NOMO-1 treated with dmso at 0.1 percent for 144 hours (cell line): Measurements from ENCODE around the gene PIP4K2A.
A peak's percentile ranks its signal among the peaks of the same experiment; 100 is the strongest.

Source experiments
- DNase-seq: peaks from one replicate; lab custom pipeline; 2025; ENCODE audit not compliant: unreplicated experiment; lab: John Stamatoyannopoulos, UW

Gene PIP4K2A

DNA sequence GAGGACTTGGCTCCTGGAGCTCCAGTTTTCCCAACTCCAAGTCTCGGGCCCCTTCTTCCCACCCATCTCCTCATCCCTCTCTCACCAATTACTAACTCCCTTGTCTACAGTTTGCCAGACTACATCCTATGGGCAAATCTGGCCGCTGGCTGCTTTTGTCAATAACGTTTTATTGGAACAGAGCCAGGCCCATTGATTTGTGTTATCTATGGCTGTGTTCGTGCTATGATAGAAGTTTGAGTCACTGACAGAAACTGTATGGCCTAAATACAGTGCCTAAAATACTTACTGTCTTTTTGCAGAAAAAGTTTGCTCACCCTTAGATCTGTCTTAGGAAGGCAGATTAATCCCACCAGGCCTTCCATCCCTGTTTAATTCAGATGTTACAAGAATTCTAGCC is 71.3 kb downstream of the PIP4K2A start:
- DNase-seq: no peak

GRCh38 chr10:22641743-22642142 is 72.6 kb downstream of the PIP4K2A start:
- no peak for DNase-seq

GRCh38 chr10:22640359-22640758 is 74.0 kb downstream of the PIP4K2A start:
- no peak for DNase-seq

DNA sequence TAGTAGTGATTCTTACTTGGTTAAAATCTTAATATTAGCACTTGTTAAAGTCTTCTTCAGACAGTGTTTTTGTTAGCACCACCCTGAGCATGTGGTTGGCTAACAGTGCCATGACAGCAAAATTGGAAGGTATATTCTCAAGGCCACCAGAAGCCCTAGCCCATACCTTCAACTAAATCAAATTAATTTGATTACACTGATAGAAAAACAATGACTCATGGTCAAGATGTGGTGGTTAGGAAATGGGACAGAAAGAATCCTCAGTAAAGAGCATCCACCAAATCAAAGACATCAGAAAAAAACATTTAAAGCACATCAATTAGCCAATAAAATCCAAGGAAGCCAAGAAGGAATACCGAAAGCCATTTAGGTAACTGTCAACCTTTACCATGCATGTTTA is 75.5 kb downstream of the PIP4K2A start:
- DNase-seq: no peak

DNA sequence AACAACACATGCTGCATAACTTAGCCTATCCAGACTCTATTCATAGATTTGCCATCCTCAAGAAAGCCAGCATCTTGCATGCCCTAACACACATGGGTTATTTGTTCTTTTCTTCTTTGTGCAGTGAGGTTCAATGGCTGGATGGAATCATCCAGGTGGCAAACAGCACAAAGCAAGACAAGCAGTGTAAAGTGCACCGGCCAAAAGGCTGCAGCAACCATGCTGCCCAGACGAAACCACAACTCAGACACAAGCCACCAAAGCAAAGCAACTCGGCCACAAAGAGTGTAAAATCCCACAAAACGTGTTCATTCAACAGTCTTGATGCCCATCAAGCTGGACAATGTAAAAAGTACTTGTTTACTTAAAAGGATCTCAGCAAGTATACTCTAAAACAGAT is 76.9 kb downstream of the PIP4K2A start:
- no peak for DNase-seq

DNA sequence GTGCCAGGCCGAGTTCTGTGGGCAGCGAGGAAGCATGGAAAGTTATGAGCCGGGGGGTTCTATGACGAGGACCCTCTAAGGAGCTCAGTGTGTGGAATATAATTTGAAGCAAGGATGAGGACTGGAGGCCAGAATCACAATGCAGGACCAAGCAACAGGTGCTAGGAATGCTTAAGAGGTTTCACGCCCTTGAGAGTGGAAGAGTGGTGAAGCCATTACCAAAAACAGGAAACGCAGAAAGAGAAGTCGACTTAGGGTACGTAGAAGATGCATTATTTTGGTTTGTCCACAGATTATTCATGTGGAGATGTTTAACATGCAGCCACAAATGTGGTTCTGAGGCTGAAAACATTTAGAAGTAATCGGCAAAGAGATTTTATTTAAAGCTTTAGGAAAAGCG is 78.7 kb downstream of the PIP4K2A start:
- no peak for DNase-seq

GRCh38 chr10:22634606-22635459 is 79.5 kb downstream of the PIP4K2A start:
- DNase-seq: no peak

- DNase-seq: no peak
These were observed 80.3 kb downstream of the PIP4K2A start for GRCh38 chr10:22634093-22634492.

DNA sequence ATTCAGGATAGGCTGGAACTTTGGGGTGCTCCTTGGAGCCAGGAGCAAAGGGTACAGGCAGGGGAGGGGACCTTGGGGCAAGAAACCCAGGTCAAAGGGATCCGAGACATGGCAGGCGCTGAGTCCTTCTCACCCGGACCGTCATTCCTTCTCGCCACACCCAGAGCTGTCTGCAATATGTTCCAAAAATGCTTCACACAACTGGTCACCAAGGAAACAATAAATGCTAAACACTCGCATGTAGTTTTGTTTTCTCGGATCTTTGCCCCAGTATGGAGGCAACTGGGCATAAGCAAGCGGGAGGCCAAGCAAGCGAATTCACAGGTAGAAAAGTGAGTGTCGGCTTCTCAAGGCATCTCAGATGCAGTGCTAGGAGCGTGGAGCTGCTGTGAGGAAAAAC is 80.8 kb downstream of the PIP4K2A start:
- DNase-seq: no peak

GRCh38 chr10:22633106-22633505 is 81.3 kb downstream of the PIP4K2A start:
- no peak for DNase-seq

DNA sequence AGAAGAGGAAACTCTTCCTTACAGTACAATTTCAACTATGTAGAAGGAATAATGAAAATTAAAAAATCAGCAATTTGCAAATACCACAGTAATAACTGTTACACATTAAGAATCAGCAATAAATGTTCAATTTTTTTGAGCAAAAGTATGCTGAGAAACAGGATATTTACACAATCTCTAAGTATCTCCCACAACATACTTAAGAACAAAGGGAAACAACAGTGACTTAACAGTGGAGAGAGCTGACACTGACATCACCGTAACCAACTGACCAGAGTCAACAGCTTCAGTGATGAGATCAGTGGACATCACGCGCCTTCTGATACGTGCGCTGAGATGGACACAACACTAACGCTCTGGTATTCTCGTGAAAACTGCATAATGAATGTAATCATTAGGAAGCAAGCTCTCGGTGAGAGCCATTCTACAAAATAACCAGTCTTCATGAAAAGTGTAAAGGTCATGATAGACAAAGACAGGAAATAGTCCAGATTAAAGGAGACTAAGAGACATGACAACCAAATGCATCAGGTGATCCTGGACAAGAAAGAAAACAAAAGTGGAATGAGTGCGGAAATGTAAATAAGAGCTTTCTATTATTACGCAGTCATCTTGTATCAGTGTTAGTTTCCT is 82.6 kb downstream of the PIP4K2A start:
- no peak for DNase-seq

DNA sequence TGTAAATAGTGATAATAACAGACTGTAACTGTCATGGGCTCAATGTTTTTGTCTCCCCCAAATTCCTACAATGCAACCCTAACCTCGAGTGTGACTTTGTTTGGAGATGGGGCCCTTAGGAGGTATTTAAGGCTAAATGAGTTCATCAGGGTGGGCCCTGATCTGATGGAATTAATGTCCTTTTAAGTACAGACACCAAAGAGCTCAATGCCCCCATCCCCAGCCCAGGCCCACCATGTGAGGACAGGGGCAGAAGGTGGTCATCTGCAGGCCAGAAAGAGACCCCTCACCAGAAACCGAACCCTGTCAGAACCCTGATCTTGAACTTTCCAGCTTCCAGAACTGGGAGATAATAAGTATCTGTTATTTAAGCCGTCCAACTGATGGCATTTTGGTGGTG is 83.2 kb downstream of the PIP4K2A start:
- DNase-seq: no peak

- peak; percentile 39 for DNase-seq
These were observed 83.9 kb downstream of the PIP4K2A start for GRCh38 chr10:22630234-22631174.

- no peak for DNase-seq
These were observed 84.5 kb downstream of the PIP4K2A start for GRCh38 chr10:22629852-22630233.

DNA sequence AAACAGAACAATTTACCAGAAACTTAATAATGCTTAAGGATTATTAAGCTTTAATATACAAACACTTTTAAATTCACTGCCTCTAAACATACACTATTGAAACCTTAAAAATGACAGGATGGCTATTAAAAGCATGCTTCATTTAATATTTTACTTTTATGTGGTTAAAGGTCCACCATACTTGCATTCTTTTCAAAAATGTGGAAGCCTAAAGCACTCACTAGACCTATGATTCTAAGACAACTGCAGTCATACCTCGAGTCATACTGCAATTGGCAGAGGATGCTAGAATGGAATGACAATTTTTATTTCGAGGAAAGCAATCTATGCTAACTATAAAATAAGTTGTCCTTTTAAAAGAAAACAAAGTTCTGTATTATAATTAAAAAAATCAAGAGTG is 85.3 kb downstream of the PIP4K2A start:
- no peak for DNase-seq

- DNase-seq: no peak
These were observed 86.1 kb downstream of the PIP4K2A start for GRCh38 chr10:22628309-22628708.

- no peak for DNase-seq
These were observed 87.6 kb downstream of the PIP4K2A start for GRCh38 chr10:22626784-22627183.

DNA sequence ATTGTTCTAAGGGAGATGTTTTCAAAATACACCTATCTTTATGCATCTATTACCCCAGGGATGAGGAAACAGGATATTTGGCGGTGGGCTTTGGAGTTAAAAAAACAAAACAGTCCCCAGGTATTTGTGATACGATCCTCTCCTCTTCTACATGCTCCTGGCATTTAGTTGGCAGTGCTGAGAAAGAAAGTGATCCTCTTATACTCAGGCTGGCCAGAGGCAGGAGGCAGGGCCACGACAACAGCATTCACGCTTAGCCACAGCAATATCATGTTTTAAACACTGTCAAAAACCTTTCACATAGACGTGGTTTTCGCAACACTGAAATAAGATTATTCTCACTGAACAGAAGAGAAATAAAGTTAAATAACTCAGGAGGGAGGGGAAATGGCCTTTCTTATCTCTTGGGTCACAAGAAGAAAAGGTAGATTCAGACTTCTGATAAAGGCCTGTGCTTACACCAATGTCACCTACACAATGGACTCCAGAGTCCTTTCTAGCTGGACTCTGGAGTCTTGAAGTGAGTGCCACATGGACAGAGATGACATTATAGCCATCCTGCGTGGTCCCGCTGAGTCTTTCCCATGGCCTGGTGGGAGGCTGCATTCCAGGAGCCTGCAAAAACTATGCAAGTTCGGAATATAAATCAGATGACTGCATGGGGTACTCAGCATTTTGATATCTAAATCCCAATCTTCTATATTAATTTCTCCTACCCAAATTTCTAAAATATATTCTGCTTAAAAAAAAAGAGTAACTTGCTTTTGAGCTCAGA is 88.7 kb downstream of the PIP4K2A start:
- DNase-seq: no peak

DNA sequence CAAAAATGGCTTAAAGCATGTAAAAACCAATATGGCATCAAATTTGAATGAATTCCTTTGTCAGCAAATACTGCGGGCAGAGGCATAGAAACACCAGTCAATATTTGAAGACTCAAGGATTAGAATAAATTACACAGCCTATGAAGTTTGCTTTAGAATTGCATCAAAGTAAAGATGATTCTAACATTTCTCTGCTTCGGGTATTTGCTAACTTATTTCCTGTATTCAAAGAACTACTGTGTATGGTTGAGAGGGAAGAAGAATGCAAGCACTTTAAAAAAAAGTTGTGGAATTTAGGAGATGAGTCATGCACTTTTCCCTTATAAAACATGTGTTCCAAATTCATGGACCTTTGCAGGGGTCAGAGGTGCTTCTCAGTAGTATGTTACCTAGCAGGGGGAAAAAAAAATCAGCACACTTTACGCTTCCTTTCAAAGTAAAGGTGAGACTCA is 90.1 kb downstream of the PIP4K2A start:
- no peak for DNase-seq

DNA sequence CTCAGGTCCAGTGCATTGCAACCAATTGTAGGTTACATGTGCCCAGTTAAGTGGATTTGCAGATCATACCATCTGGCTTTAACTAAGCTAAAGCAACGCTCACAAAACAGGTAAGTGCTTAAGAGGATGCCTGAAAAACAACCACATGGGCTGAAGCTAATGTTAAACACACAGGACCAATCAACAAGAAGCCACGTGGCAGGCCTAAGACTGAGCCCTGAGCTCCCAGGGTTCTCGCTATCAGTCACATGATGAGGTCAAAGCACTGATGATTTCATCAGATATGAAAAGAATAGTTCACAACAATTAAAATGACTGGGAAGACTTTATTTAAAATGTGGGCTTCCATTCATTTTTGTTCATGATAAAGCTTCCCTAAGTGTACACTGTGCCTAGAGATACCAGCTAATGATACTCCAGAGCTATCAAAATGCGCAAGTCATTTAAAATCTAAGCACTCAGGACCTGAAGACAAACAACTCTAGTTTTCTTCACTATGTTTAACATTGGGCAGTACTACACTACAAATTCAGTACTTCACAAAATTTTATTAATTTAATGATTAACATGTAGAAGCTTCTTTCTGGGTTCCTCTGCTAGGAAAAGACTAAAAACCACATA is 90.6 kb downstream of the PIP4K2A start:
- no peak for DNase-seq
